ENCODE measurements around the gene DLX1.

Gene DLX1

GRCh38 chr2:172046866-172047565, 38.3 kb upstream of the DLX1 start:
- no peak overlapping the region for H3K27ac ChIP-seq

GRCh38 chr2:172047566-172048507, 37.5 kb upstream of the DLX1 start:
- no peak overlapping the region for H3K27ac ChIP-seq
- no peak for TF ChIP-seq ZFX (IDR thresholded peaks at IDR 0.05; ENCODE audit: borderline replicate concordance)
- no peak for TF ChIP-seq CTCF (IDR thresholded peaks at IDR 0.05)

More at GRCh38 chr2:172046866-172047565, 38.3 kb upstream of the DLX1 start:
- no peak for TF ChIP-seq CTCF (IDR thresholded peaks at IDR 0.05)
- TF ChIP-seq ZFX (IDR thresholded peaks at IDR 0.05; ENCODE audit: borderline replicate concordance) = no peak

GRCh38 chr2:172048508-172049503, 36.5 kb upstream of the DLX1 start:
- H3K27ac ChIP-seq = no peak overlapping the region
- TF ChIP-seq CTCF (IDR thresholded peaks at IDR 0.05) (no peak), ZFX (IDR thresholded peaks at IDR 0.05; ENCODE audit: borderline replicate concordance) (no peak)

- no peak overlapping the region for H3K27ac ChIP-seq
- no peak for TF ChIP-seq ZFX (IDR thresholded peaks at IDR 0.05; ENCODE audit: borderline replicate concordance)
- no peak for TF ChIP-seq CTCF (IDR thresholded peaks at IDR 0.05)
Measured at GRCh38 chr2:172049567-172050120, 35.7 kb upstream of the DLX1 start.

GRCh38 chr2:172050479-172051125, 34.7 kb upstream of the DLX1 start:
- TF ChIP-seq ZFX (IDR thresholded peaks at IDR 0.05; ENCODE audit: borderline replicate concordance) (no peak), CTCF (IDR thresholded peaks at IDR 0.05) (no peak)
- H3K27ac ChIP-seq = no peak overlapping the region

Measured in 22Rv1 (cell line).